BLaER1 (cell line): ENCODE measurements around the gene ZDHHC11.
"Not testable (repeated sequence)": the region's sequence is repeated elsewhere in the genome, so short reads cannot be mapped to it uniquely, and the experiment has no call there.

Experiments
- H3K27ac ChIP-seq: shearing (Covaris generic); formaldehyde crosslinking; 2 replicates; pipeline ENCODE4 v1.8.1; 2022
- H3K27me3 ChIP-seq: shearing (Covaris generic); formaldehyde crosslinking; 2 replicates; pipeline ENCODE4 v1.8.1; 2022
- H3K36me3 ChIP-seq: shearing (Covaris generic); formaldehyde crosslinking; 2 replicates; pipeline ENCODE4 v1.8.1; 2022
- H3K4me1 ChIP-seq: shearing (Covaris generic); formaldehyde crosslinking; 2 replicates; pipeline ENCODE4 v1.8.1; 2022
- H3K4me2 ChIP-seq: shearing (Covaris generic); formaldehyde crosslinking; 2 replicates; pipeline ENCODE4 v1.8.1; 2022
- H3K4me3 ChIP-seq: shearing (Covaris generic); formaldehyde crosslinking; 2 replicates; pipeline ENCODE4 v1.8.1; 2022
- H3K9ac ChIP-seq: shearing (Covaris generic); formaldehyde crosslinking; 2 replicates; pipeline ENCODE4 v1.8.1; 2022
- H3K9me3 ChIP-seq: shearing (Covaris generic); formaldehyde crosslinking; 2 replicates; pipeline ENCODE4 v1.8.1; 2022
- H4K20me1 ChIP-seq: shearing (Covaris generic); formaldehyde crosslinking; 2 replicates; pipeline ENCODE4 v1.8.1; 2022
- Cebpa-rat ChIP-seq: shearing (Covaris generic); IDR thresholded peaks from 2 replicates; pipeline ENCODE4 v1.8.1; 2022

The ZDHHC11 gene

GRCh38 chr5:852431-853401, 1.9 kb upstream of the ZDHHC11 start:
- Histone ChIP-seq H3K27ac (no peak overlapping the region), H3K4me2 (no peak overlapping the region), H3K36me3 (no peaks in the 10 kb centered on the region), H3K27me3 (no peaks in the 10 kb centered on the region), H3K4me3 (no peak overlapping the region), H4K20me1 (peaks cover 18% of the 10 kb centered on the region; the same call in 1 of the 2 replicates), H3K4me1 (peaks cover 7% of the 10 kb centered on the region; the same call in 1 of the 2 replicates), H3K9ac (no peak overlapping the region), H3K9me3 (no peaks in the 10 kb centered on the region)
- no peak for TF ChIP-seq Cebpa-rat

GRCh38 chr5:852018-852417, 1.2 kb upstream of the ZDHHC11 start:
- H3K27me3 ChIP-seq, result no peaks in the 10 kb centered on the region
- peaks cover under 1% of the 10 kb centered on the region; the same call in 1 of the 2 replicates for H3K4me1 ChIP-seq
- TF ChIP-seq Cebpa-rat, result no peak

GRCh38 chr5:851553-851952, 767 bp upstream of the ZDHHC11 start:
- H4K20me1 ChIP-seq, result peaks cover 18% of the 10 kb centered on the region; the same call in 1 of the 2 replicates
- H3K27me3 ChIP-seq, result no peaks in the 10 kb centered on the region
- H3K4me3 ChIP-seq, result no peak overlapping the region
- H3K36me3 ChIP-seq, result no peaks in the 10 kb centered on the region
- H3K9me3 ChIP-seq, result no peaks in the 10 kb centered on the region
- no peak overlapping the region for H3K4me2 ChIP-seq
- H3K27ac ChIP-seq, result no peak overlapping the region
- no peak for TF ChIP-seq Cebpa-rat
- no peak overlapping the region for H3K9ac ChIP-seq
- no peaks in the 10 kb centered on the region for H3K4me1 ChIP-seq

More at GRCh38 chr5:852018-852417, 1.2 kb upstream of the ZDHHC11 start:
- H3K27ac ChIP-seq, result no peak overlapping the region
- peaks cover 18% of the 10 kb centered on the region; the same call in 1 of the 2 replicates for H4K20me1 ChIP-seq
- no peak overlapping the region for H3K4me3 ChIP-seq
- no peak overlapping the region for H3K4me2 ChIP-seq
- no peaks in the 10 kb centered on the region for H3K36me3 ChIP-seq
- H3K9ac ChIP-seq, result no peak overlapping the region
- no peaks in the 10 kb centered on the region for H3K9me3 ChIP-seq

GRCh38 chr5:851076-851475, 290 bp upstream of the ZDHHC11 start:
- H3K4me3 ChIP-seq, result no peak overlapping the region
- H4K20me1 ChIP-seq, result peaks cover 18% of the 10 kb centered on the region; the same call in 1 of the 2 replicates
- H3K27ac ChIP-seq, result no peak overlapping the region
- no peaks in the 10 kb centered on the region for H3K27me3 ChIP-seq
- no peaks in the 10 kb centered on the region for H3K4me1 ChIP-seq
- no peak overlapping the region for H3K9ac ChIP-seq
- no peaks in the 10 kb centered on the region for H3K36me3 ChIP-seq
- H3K9me3 ChIP-seq, result no peaks in the 10 kb centered on the region
- TF ChIP-seq Cebpa-rat, result no peak
- H3K4me2 ChIP-seq, result no peak overlapping the region

- no peaks in the 10 kb centered on the region for H3K36me3 ChIP-seq
- no peak overlapping the region for H3K4me3 ChIP-seq
- H3K9me3 ChIP-seq, result no peaks in the 10 kb centered on the region
- no peak overlapping the region for H3K9ac ChIP-seq
- H3K27me3 ChIP-seq, result no peaks in the 10 kb centered on the region
- peaks cover 9% of the 10 kb centered on the region; the same call in 1 of the 2 replicates for H4K20me1 ChIP-seq
- H3K4me1 ChIP-seq, result no peaks in the 10 kb centered on the region
- H3K4me2 ChIP-seq, result no peak overlapping the region
- TF ChIP-seq Cebpa-rat, result no peak
- H3K27ac ChIP-seq, result no peak overlapping the region
Observed at GRCh38 chr5:849651-850301, 1.0 kb downstream of the ZDHHC11 start.

GRCh38 chr5:848671-849111, 2.1 kb downstream of the ZDHHC11 start:
- Histone ChIP-seq H3K36me3 (no peaks in the 10 kb centered on the region), H3K4me2 (no peak overlapping the region), H3K9me3 (no peaks in the 10 kb centered on the region), H3K9ac (no peak overlapping the region), H4K20me1 (peaks cover 9% of the 10 kb centered on the region; the same call in 1 of the 2 replicates), H3K27ac (no peak overlapping the region), H3K4me3 (no peak overlapping the region), H3K27me3 (no peaks in the 10 kb centered on the region), H3K4me1 (no peaks in the 10 kb centered on the region)
- TF ChIP-seq Cebpa-rat, result no peak

DNA sequence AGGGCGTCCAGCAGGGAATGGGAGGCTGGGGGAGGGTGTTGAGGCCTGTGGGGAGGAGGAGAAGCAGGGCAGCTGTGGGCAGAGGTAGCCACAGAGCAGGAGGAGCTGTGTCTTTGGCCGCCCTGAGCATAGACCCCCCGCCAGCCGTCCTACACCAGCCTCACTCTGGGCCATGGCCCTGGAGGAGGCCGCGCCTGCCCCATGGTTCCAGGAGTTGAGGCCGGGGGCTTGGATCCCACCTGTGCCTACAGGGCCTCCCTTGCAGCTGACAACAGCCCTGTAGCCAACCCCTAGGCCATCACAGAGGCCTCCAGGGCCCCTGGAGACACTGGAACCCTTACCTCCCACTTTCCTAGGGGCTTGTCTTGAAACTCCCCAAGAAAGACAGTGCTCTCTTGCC, 3.0 kb downstream of the ZDHHC11 start:
- not testable (repeated sequence) for H3K4me2 ChIP-seq, H3K9ac ChIP-seq, H3K9me3 ChIP-seq, H3K4me1 ChIP-seq, H3K4me3 ChIP-seq, H3K27ac ChIP-seq, H3K36me3 ChIP-seq, H4K20me1 ChIP-seq, H3K27me3 ChIP-seq

GRCh38 chr5:847212-847611, 3.6 kb downstream of the ZDHHC11 start:
- not testable (repeated sequence) for H3K4me2 ChIP-seq, H3K27ac ChIP-seq, H3K36me3 ChIP-seq, H4K20me1 ChIP-seq, H3K4me1 ChIP-seq, H3K9ac ChIP-seq, H3K4me3 ChIP-seq, H3K9me3 ChIP-seq, H3K27me3 ChIP-seq

DNA sequence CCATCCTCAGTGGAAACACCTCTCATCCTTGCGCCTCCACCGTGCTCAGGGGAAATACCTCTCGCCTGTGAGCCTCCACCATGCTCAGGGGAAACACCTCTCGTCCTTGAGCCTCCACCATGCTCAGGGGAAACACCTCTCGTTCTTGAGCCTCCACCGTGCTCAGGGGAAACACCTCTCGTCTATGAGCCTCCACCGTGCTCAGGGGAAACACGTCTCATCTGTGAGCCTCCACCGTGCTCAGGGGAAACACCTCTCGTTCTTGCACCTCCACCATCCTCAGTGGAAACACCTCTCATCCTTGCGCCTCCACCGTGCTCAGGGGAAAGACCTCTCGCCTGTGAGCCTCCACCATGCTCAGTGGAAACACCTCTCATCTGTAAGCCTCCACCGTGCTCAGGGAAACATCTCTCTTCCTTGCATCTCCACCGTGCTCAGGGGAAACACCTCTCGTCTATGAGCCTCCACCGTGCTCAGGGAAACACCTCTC, 4.1 kb downstream of the ZDHHC11 start:
- peaks cover 11% of the 10 kb centered on the region for H3K4me1 ChIP-seq
- H3K27me3 ChIP-seq, H3K9ac ChIP-seq, H3K4me2 ChIP-seq, H4K20me1 ChIP-seq, H3K4me3 ChIP-seq, H3K27ac ChIP-seq, H3K9me3 ChIP-seq, H3K36me3 ChIP-seq: not testable (repeated sequence)

GRCh38 chr5:845676-846601, 4.8 kb downstream of the ZDHHC11 start:
- not testable (repeated sequence) for H3K4me2 ChIP-seq, H3K36me3 ChIP-seq, H3K27me3 ChIP-seq, H3K9me3 ChIP-seq, H3K4me3 ChIP-seq, H3K9ac ChIP-seq, H4K20me1 ChIP-seq, H3K27ac ChIP-seq
- peaks cover 17% of the 10 kb centered on the region for H3K4me1 ChIP-seq

- not testable (repeated sequence) for H3K4me3 ChIP-seq, H4K20me1 ChIP-seq, H3K27me3 ChIP-seq, H3K9me3 ChIP-seq, H3K4me2 ChIP-seq, H3K9ac ChIP-seq, H3K27ac ChIP-seq, H3K36me3 ChIP-seq
- peaks cover 17% of the 10 kb centered on the region for H3K4me1 ChIP-seq
Observed at GRCh38 chr5:845031-845675, 5.6 kb downstream of the ZDHHC11 start.

GRCh38 chr5:844426-844825, 6.4 kb downstream of the ZDHHC11 start:
- not testable (repeated sequence) for H3K27ac ChIP-seq, H3K9ac ChIP-seq, H3K36me3 ChIP-seq, H3K4me3 ChIP-seq, H4K20me1 ChIP-seq, H3K4me2 ChIP-seq, H3K27me3 ChIP-seq, H3K9me3 ChIP-seq
- H3K4me1 ChIP-seq, result peaks cover 17% of the 10 kb centered on the region

- H3K4me3 ChIP-seq, H3K27ac ChIP-seq, H4K20me1 ChIP-seq, H3K36me3 ChIP-seq, H3K4me2 ChIP-seq, H3K9me3 ChIP-seq, H3K27me3 ChIP-seq, H3K9ac ChIP-seq: not testable (repeated sequence)
- peaks cover 17% of the 10 kb centered on the region for H3K4me1 ChIP-seq
Observed at GRCh38 chr5:843926-844325, 6.9 kb downstream of the ZDHHC11 start.
